CD14-positive monocyte (primary cell): ENCODE measurements around the gene TOP2B. TPM values are rescaled to one million over a fixed set of nuclear protein-coding genes. Genes with fewer than 3 reads are reported as not detected.

Source experiments
- DNase-seq, 3 donors: peaks; one replicate each; pipeline ENCODE4 v3.0.0-alpha.2; 2011 to 2022
- H2AFZ ChIP-seq: 2 replicates; pipeline ENCODE4 v1.6.0; 2012; ENCODE audit warnings: mild to moderate bottlenecking, low read depth, low read length, inconsistent platforms; ENCODE audit not compliant: insufficient read depth, poor library complexity, severe bottlenecking
- H3K27ac ChIP-seq, 2 donors: 1 replicate in 1 of 2; 2 replicates in 1 of 2; pipeline ENCODE4 v1.5.1; 2012 to 2013; ENCODE audit warnings: low read length in 2 of 2, control low read depth in 1 of 2, inconsistent platforms in 1 of 2, low read depth in 1 of 2, mild to moderate bottlenecking in 1 of 2
- H3K27me3 ChIP-seq, 2 donors: one replicate each; pipeline versions ENCODE4 v1.6.0 to v1.6.1; 2011 to 2013; ENCODE audit warnings: low read length in 2 of 2; ENCODE audit not compliant: control insufficient read depth in 2 of 2, insufficient read depth in 2 of 2
- H3K36me3 ChIP-seq, 2 donors: replicated peaks in 1 of 2; 1 replicate in 1 of 2; 2 replicates in 1 of 2; pipeline versions ENCODE4 v1.5.1 to v1.6.1; 2012 to 2013; ENCODE audit warnings: low read length in 2 of 2, control low read depth in 1 of 2, inconsistent platforms in 1 of 2, mild to moderate bottlenecking in 1 of 2; ENCODE audit not compliant: insufficient read depth in 2 of 2, control insufficient read depth in 1 of 2
- H3K4me1 ChIP-seq, 2 donors: 1 replicate in 1 of 2; 2 replicates in 1 of 2; pipeline versions ENCODE4 v1.5.1 to v1.6.1; 2012 to 2013; ENCODE audit warnings: low read length in 2 of 2, control low read depth in 1 of 2, inconsistent platforms in 1 of 2, mild to moderate bottlenecking in 1 of 2, moderate library complexity in 1 of 2; ENCODE audit not compliant: insufficient read depth in 2 of 2, control insufficient read depth in 1 of 2
- H3K4me2 ChIP-seq: replicated peaks from 2 replicates; pipeline ENCODE3; 2012; ENCODE audit warnings: low read length, moderate library complexity, mild to moderate bottlenecking; ENCODE audit not compliant: poor library complexity, severe bottlenecking; ENCODE audit errors: extremely low read depth
- H3K4me3 ChIP-seq, 3 experiments: fragments of 200-600 bp in 1 of 3; sonication (generic) in 1 of 3; replicated peaks in 1 of 3; 1 replicate in 2 of 3; 2 replicates in 1 of 3; pipeline ENCODE4 v1.5.1; 2011 to 2013; ENCODE audit warnings: low read length in 3 of 3, mild to moderate bottlenecking in 3 of 3, control low read depth in 2 of 3, low read depth in 2 of 3, inconsistent platforms in 1 of 3, moderate library complexity in 1 of 3
- H3K79me2 ChIP-seq: 2 replicates; pipeline ENCODE4 v1.6.0; 2012; ENCODE audit warnings: mild to moderate bottlenecking, control low read depth, inconsistent platforms, low read length, moderate library complexity; ENCODE audit not compliant: insufficient read depth
- H3K9ac ChIP-seq: 2 replicates; pipeline ENCODE4 v1.6.0; 2017; ENCODE audit warnings: low read length, mild to moderate bottlenecking; ENCODE audit not compliant: insufficient read depth, poor library complexity, severe bottlenecking
- H3K9me3 ChIP-seq, 2 donors: replicated peaks in 1 of 2; 1 replicate in 1 of 2; 2 replicates in 1 of 2; pipeline versions ENCODE4 v1.5.1 to v1.6.1; 2012 to 2013; ENCODE audit warnings: low read length in 2 of 2, control low read depth in 1 of 2; ENCODE audit not compliant: control insufficient read depth in 1 of 2, insufficient read depth in 1 of 2
- H4K20me1 ChIP-seq: 2 replicates; pipeline ENCODE4 v1.6.0; 2012; ENCODE audit warnings: mild to moderate bottlenecking, low read length, control low read depth, moderate library complexity; ENCODE audit not compliant: insufficient read depth
- H3K27ac Mint-ChIP-seq, 7 donors: one replicate each; pipeline ENCODE4 v1.8.0; 2020; ENCODE audit warnings: mild to moderate bottlenecking in 7 of 7, mixed read lengths in 7 of 7, moderate library complexity in 6 of 7, inconsistent platforms in 2 of 7
- H3K27me3 Mint-ChIP-seq, 3 donors: one replicate each; pipeline ENCODE4 v1.8.0; 2021 to 2022; ENCODE audit warnings: low read depth in 3 of 3, mild to moderate bottlenecking in 3 of 3, mixed read lengths in 3 of 3, moderate library complexity in 3 of 3, inconsistent platforms in 1 of 3
- H3K36me3 Mint-ChIP-seq, 2 donors: one replicate each; pipeline ENCODE4 v1.8.0; 2020; ENCODE audit warnings: mixed read lengths in 2 of 2, inconsistent platforms in 1 of 2, mild to moderate bottlenecking in 1 of 2
- H3K4me1 Mint-ChIP-seq: one replicate; pipeline ENCODE4 v1.8.0; 2020; ENCODE audit warnings: mild to moderate bottlenecking, mixed read lengths
- H3K4me3 Mint-ChIP-seq, 2 donors: one replicate each; pipeline ENCODE4 v1.8.0; 2020; ENCODE audit warnings: mild to moderate bottlenecking in 2 of 2, mixed read lengths in 2 of 2, moderate library complexity in 1 of 2
- H3K9me3 Mint-ChIP-seq, 7 donors: one replicate each; pipeline ENCODE4 v1.8.0; 2020 to 2022; ENCODE audit warnings: mixed read lengths in 7 of 7, mild to moderate bottlenecking in 6 of 7, moderate library complexity in 6 of 7, inconsistent platforms in 2 of 7
- CTCF ChIP-seq: fragments of 200-600 bp; IDR thresholded peaks from one replicate; pipeline ENCODE4 v1.8.0; 2022; ENCODE audit warnings: antibody characterized with exemption, mild to moderate bottlenecking
- WGBS: methylation state at CpG from one replicate; pipeline ENCODE4 v1.1.5; 2013; ENCODE audit warnings: missing lambda C conversion rate; ENCODE audit not compliant: insufficient coverage; 5-methylcytosine and 5-hydroxymethylcytosine counted together
- intact Hi-C, 2 donors: fragments of 100-400 bp; cut with micrococcal nuclease; formaldehyde crosslinking; loops; one replicate each; pipeline versions ENCODE4 v1.15.0 to v1.15.1; 2023
- polyA plus RNA-seq, 3 donors: library from polyadenylated mRNA; depleted of rRNA in 1 of 3; unstranded in 2 of 3; stranded (reverse) in 1 of 3; fragments of 300-500 nt in 2 of 3; fragments of >200 nt in 1 of 3; fragmentation: Illumina TruSeq in 2 of 3; gene quantifications; 1 replicate in 2 of 3; 2 replicates in 1 of 3; pipeline ENCODE4 v1.2.3, GENCODE V29; 2012 to 2021

The TOP2B gene
- polyA plus RNA-seq, 3 donors: 21.4 to 27.0 (median 26.1) TPM

GRCh38 chr3:25567388-25567787 is 97.3 kb downstream of the TOP2B start:
- no peaks in the 10 kb centered on the region for H3K27me3 ChIP-seq
- H3K27ac Mint-ChIP-seq: no peak overlapping the region

DNA sequence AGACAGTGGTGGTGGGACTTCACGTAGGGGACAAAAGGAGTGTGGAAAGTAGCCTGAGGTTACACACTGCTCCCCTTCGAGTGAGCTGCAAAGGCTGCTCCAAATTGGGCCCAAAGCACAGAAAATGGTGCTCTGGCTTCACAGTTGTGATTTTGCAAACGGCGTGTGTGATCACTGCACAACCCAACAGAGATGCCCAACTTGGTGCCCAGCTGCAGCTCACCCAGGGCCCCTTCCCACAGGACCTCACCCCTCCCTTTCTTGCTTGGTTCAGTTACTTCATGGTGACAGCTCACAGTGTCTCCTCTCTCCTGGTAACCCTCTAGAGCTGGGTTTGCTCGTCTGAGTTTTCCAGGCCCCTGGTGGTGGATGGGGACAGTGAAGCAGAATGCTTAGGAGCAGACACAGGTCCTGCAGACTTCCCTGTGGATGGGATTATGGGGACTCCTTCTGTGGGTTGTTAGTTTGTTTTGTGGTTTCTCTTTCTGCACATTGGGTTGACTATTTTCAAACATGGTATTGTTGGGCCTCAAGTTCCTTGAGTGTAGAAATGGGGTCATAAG is 98.3 kb downstream of the TOP2B start:
- H4K20me1 ChIP-seq: no peaks in the 10 kb centered on the region
- no peaks in the 10 kb centered on the region for H3K27me3 ChIP-seq
- no peak overlapping the region for H3K4me3 Mint-ChIP-seq
- H3K9me3 ChIP-seq: no peaks in the 10 kb centered on the region
- no peak overlapping the region for H3K27ac Mint-ChIP-seq
- no peak overlapping the region for H3K27ac ChIP-seq
- no peak overlapping the region for H3K4me3 ChIP-seq
- H3K9ac ChIP-seq: no peak overlapping the region
- H3K9me3 Mint-ChIP-seq: no peaks in the 10 kb centered on the region
- no peak for TF ChIP-seq CTCF
- no peak overlapping the region for H2AFZ ChIP-seq
- H3K4me1 Mint-ChIP-seq: no peaks in the 10 kb centered on the region
- intact Hi-C loops: no loop called here
- DNase-seq: no peak
- H3K4me1 ChIP-seq: no peaks in the 10 kb centered on the region
- H3K27me3 Mint-ChIP-seq: peaks cover 0 to 2% (median 1%) of the 10 kb centered on the region in 3 donors
- H3K36me3 ChIP-seq: no peaks in the 10 kb centered on the region
- no peaks in the 10 kb centered on the region for H3K79me2 ChIP-seq
- WGBS: 90% methylated on average over 3 of the region's 5 CpGs
- H3K36me3 Mint-ChIP-seq: no peaks in the 10 kb centered on the region
- H3K4me2 ChIP-seq: no peak overlapping the region

More at GRCh38 chr3:25567388-25567787, 97.3 kb downstream of the TOP2B start:
- WGBS: 92% methylated on average over 5 of the region's 10 CpGs
- H3K4me3 ChIP-seq: no peak overlapping the region
- H3K9me3 ChIP-seq: no peaks in the 10 kb centered on the region
- H3K9ac ChIP-seq: no peak overlapping the region
- no peak overlapping the region for H3K4me2 ChIP-seq
- H4K20me1 ChIP-seq: no peaks in the 10 kb centered on the region
- no peaks in the 10 kb centered on the region for H3K36me3 Mint-ChIP-seq
- no peaks in the 10 kb centered on the region for H3K9me3 Mint-ChIP-seq
- no peak overlapping the region for H3K27ac ChIP-seq
- H3K4me1 ChIP-seq: no peaks in the 10 kb centered on the region
- no peak overlapping the region for H3K4me3 Mint-ChIP-seq
- H3K36me3 ChIP-seq: no peaks in the 10 kb centered on the region
- intact Hi-C loops: no loop called here
- H2AFZ ChIP-seq: no peak overlapping the region
- no peak for DNase-seq
- no peak for TF ChIP-seq CTCF
- no peaks in the 10 kb centered on the region for H3K4me1 Mint-ChIP-seq
- H3K27me3 Mint-ChIP-seq: peaks cover 0 to 2% (median 1%) of the 10 kb centered on the region in 3 donors
- H3K79me2 ChIP-seq: no peaks in the 10 kb centered on the region
